Fibroblast of peridontal ligament (primary cell): ENCODE measurements around the gene ATP4A.

Experiments
- DNase-seq: peaks from one replicate; pipeline ENCODE4 v3.0.0-alpha.2; 2010; ENCODE audit errors: extremely low read depth

The ATP4A gene

GRCh38 chr19:35524181-35524837 is 39.1 kb downstream of the ATP4A start:
- DNase-seq = no peak

GRCh38 chr19:35522745-35523327 is 40.6 kb downstream of the ATP4A start:
- DNase-seq = no peak

DNA sequence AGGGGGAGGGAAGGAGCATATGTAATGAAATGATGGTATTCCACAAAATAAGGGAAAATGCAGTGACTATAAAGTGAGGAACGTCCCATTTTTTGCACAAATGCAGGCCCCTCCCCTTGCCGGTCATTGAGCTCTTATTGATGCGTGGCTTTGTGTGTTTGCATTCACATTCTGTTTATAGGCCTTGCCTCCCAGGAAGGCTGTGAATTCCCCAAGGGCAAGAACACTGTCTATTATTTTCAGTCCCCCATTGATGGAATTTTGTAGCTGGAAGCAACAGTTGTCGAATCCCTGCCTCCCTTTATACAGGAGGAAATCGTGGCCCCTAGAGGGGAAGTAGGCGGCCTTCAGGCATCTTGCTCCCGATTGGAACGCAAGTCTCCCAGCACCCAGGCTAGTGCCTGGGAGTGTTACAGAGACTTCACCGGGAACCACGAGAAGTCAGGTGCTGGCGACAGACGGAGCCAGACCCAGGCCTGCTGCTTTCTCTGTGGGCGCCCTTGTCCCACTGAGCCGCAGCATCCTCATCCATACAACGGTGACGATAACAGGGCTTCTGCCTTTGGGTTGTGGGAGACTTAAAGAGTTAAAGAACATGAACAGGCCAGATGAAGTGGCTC is 42.2 kb downstream of the ATP4A start:
- DNase-seq = no peak

DNA sequence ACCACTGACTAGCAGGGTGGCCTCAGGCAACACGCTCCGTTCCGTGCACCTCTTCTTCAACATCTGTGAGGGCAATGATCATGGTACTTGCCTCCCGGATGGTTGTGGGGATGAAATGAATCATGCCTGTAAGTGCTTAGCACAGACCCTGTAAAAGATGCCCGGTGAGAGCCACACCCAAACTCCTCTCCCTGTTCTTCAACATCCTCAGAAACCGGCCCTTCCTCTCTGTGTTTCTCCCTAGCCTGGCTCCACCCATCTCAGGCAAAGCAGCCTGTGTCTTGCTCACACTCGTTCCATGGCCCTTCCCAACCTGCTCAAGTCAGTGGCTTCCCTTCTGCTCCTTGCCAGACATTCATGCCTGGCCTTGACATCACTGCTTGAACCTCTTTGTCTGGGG is 44.2 kb downstream of the ATP4A start:
- peak; percentile 21 for DNase-seq

- DNase-seq = peak; percentile 97
These were observed 45.1 kb downstream of the ATP4A start for GRCh38 chr19:35518313-35518712.

GRCh38 chr19:35517342-35517741 is 46.1 kb downstream of the ATP4A start:
- DNase-seq = no peak

- DNase-seq = no peak
These were observed 47.1 kb downstream of the ATP4A start for GRCh38 chr19:35516310-35516709.

GRCh38 chr19:35514282-35514809 is 49.1 kb downstream of the ATP4A start:
- peak; percentile 12 for DNase-seq

- DNase-seq = peak; percentile 55
These were observed 49.7 kb downstream of the ATP4A start, which contains the start of gene DMKN for GRCh38 chr19:35513628-35514281. Gene DMKN (minus strand): TSS chr19:35513649. CDS start chr19:35513475, 174 bp downstream.

GRCh38 chr19:35512831-35513627 is 50.4 kb downstream of the ATP4A start:
- DNase-seq = no peak

GRCh38 chr19:35511337-35511736 is 52.1 kb downstream of the ATP4A start:
- no peak for DNase-seq

DNA sequence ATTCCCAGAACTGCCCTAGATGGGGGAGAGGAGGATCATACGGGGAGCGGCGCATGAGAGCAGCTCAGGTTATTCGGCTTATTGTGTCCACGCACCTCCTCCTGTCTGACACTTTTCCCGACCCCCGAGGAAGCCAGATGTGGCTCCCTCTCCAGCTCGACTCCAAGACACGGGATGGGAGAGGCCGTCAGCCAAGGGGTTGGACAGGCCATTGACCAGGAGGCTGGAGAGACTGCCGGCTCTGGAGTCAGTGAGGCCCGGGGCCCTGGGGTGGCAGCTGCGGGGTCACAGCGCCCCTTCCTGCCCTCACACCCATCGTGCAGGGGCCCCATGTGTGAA is 52.9 kb downstream of the ATP4A start:
- DNase-seq = no peak

DNA sequence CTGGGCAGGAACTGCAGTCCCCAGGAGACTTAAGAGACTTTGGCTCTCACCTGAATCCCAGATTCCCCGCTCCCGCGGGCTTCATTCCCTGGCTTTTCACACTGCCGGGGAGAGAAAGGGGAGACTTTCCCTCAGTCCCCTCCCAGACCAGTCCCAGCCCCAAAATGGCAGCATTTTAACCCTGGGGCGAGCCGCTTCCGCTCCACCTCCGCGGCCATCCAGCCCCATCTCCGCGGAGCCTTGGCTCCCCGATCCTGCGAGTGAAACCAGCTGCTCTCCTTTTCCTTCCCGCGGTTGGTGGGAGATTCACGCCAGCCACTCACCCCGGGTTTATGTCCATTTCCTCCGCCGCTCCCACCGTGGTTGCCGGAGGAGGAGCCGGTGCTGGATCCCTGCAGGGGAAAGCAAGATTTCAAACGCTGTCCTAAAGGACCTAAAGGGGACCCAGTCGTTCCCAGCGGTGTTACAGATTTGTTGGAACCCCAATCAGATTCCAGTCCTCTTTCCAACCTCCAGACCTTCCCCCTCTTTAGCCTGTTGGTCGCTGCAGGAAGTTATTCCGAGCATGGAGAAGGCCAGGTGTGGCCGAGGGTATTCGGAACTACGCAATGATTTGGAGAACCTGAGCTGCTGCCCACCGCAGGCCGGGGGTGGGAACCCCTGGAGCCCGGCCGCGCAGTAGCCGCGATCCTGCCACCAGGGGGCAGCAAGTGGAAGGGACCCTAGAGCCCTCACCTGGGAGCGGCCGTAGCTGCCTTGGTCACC is 53.4 kb downstream of the ATP4A start:
- peak; percentile 18 for DNase-seq

- DNase-seq = no peak
These were observed 54.3 kb downstream of the ATP4A start for GRCh38 chr19:35509018-35509652.

DNA sequence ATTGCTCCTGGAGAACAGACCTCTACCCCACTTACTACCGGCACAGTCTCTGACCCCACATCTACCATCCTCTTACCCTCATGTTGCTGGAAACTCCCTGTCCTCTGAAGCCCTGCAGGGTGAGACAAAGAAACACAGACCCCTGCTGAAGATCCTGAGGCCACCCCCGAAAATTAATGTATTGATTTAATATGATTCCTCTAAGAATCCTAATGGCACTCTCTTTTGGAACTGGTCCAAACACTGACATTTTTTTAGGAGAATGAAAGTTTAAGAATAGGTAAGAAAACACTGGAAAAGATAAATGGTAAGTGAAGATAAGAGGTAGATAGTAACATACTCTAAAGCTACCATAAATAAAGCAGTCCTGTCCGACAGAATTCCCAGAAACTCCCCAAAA is 55.3 kb downstream of the ATP4A start:
- DNase-seq = no peak

GRCh38 chr19:35507561-35507960 is 55.9 kb downstream of the ATP4A start:
- no peak for DNase-seq

DNA sequence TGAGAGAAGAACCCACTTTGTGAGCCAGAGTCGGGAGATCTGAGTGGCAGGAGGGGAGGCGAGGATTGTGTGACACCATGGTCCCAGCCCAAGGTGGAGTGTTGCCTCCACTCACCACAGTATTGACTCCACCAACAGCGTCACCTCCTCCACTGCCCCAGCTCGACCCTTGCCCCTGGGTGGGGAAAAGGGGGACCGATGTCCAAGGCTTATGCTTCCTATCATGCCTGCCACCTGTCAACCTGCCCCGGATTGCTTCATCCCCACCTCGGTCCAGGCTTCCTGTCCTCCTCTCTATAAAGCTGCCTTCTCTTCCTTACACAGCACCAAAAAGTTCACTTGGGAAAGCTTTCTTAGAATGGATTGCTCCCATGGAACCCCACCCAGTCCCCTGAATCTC is 57.4 kb downstream of the ATP4A start:
- DNase-seq = no peak

DNA sequence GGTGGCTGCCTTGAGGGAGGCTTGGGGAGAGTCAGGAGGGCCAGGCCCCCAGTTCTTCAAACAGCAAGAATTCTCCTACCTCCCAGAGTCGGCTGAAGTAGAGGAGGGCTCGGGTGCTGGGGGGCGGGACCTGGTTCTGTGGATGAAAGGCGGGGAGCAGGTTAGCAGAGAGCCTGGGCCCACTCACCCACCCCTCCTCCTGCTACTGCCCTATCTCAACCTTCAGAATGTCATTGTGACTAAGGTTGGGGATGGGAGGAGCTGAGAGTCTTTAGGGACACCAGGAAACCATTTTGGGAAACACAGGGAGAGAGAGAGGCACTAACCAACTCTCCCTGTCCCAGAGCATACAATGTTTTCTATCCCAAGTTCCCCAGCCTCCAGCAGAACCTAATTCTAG is 60.7 kb downstream of the ATP4A start:
- no peak for DNase-seq

- DNase-seq = no peak
These were observed 61.8 kb downstream of the ATP4A start for GRCh38 chr19:35501684-35502083.

DNA sequence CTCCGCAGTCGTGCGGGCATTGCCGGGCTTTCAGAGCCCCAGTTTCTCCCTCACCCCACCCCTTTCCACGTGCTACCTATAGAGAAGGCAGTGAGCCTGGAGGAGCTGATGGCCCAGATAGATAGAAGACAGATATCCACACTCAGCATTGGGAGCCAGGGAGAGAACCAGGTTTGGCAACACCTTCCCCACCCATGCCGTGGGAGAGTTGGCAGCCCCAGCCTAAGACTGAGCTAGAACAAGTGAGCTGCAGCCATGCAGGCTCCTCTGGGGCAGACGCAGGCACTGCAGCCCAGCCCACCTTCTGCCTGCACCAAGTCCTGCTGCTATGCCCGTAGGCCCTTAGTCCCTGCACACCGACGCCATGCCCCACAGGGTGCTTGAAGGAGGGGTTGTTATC is 62.8 kb downstream of the ATP4A start:
- DNase-seq = no peak
